Stimulated activated CD4-positive, alpha-beta T cell treated with anti-CD3 and anti-CD28 coated beads, Interleukin-4, amount 100 ng/mL, for 48 hours (primary cell): ENCODE data around the gene PREPL.

Source experiments
- DNase-seq, 2 donors: peaks; one replicate each; pipeline ENCODE4 v3.0.0-alpha.2; 2020; ENCODE audit warnings: low read depth in 2 of 2

Gene PREPL

GRCh38 chr2:44295633-44296359 lies 65.5 kb downstream of the PREPL start:
- DNase-seq = no peak

- DNase-seq = no peak
Measured at GRCh38 chr2:44295113-44295512, 66.2 kb downstream of the PREPL start.

- DNase-seq = no peak
Measured at GRCh38 chr2:44291281-44292248, 69.7 kb downstream of the PREPL start.

- DNase-seq = no peak
Measured at GRCh38 chr2:44290261-44290660, 71.0 kb downstream of the PREPL start.

GRCh38 chr2:44286884-44287638 lies 74.2 kb downstream of the PREPL start:
- no peak for DNase-seq

GRCh38 chr2:44286119-44286883 lies 75.0 kb downstream of the PREPL start:
- no peak for DNase-seq

- DNase-seq = no peak
Measured at GRCh38 chr2:44285174-44285573, 76.1 kb downstream of the PREPL start.

GRCh38 chr2:44283116-44283666 lies 78.1 kb downstream of the PREPL start:
- no peak for DNase-seq

GRCh38 chr2:44280869-44281268 lies 80.4 kb downstream of the PREPL start:
- DNase-seq = no peak

GRCh38 chr2:44277541-44277940 lies 83.8 kb downstream of the PREPL start:
- DNase-seq = no peak

- no peak for DNase-seq
Measured at GRCh38 chr2:44275927-44276303, 85.4 kb downstream of the PREPL start.

- no peak for DNase-seq
Measured at GRCh38 chr2:44273596-44273995, 87.7 kb downstream of the PREPL start.

GRCh38 chr2:44273076-44273475 lies 88.2 kb downstream of the PREPL start:
- no peak for DNase-seq

- no peak for DNase-seq
Measured at GRCh38 chr2:44271296-44271695, 90.0 kb downstream of the PREPL start.

- DNase-seq = no peak
Measured at GRCh38 chr2:44269831-44270230, 91.5 kb downstream of the PREPL start.

GRCh38 chr2:44267796-44268648 lies 93.3 kb downstream of the PREPL start:
- no peak for DNase-seq
